ENCODE measurements around the gene GSTO1. TPM values are rescaled to one million over a fixed set of nuclear protein-coding genes. Genes with fewer than 3 reads are reported as not detected.

Gene GSTO1
- total and polyA plus RNA-seq, 5 donors from 2014 or later, result 39.9 to 199 (median 183) TPM

Other genes starting within 250 kb of the GSTO1 start
- gene COL17A1, start 169.0 kb upstream of the GSTO1 start, total RNA-seq, result not detected
- under 1 TPM in 1 of 4 donors, not detected in 3; 0.24 TPM for gene COL17A1, start 169.0 kb upstream of the GSTO1 start, polyA plus RNA-seq
- gene SFR1, start 132.7 kb upstream of the GSTO1 start, total RNA-seq, result 12.9 TPM
- 10 to 100 TPM; 14.5 to 19.6 (median 15.3) TPM for gene SFR1, start 132.7 kb upstream of the GSTO1 start, polyA plus RNA-seq
- gene CFAP43, start 22.5 kb upstream of the GSTO1 start, total RNA-seq, result not detected
- not detected for gene CFAP43, start 22.5 kb upstream of the GSTO1 start, polyA plus RNA-seq
- 1.7 TPM for gene GSTO2, start 14.3 kb downstream of the GSTO1 start, total RNA-seq
- gene GSTO2, start 14.3 kb downstream of the GSTO1 start, polyA plus RNA-seq, result 1 to 10 TPM in 2 of 4 donors, under 1 TPM in 2; 0.35 to 3.6 (median 1.1) TPM
- 68.4 TPM for gene ITPRIP, start 83.6 kb downstream of the GSTO1 start, total RNA-seq
- 10 to 100 TPM; 10.9 to 16.8 (median 12.5) TPM for gene ITPRIP, start 83.6 kb downstream of the GSTO1 start, polyA plus RNA-seq
- gene CFAP58, start 98.9 kb downstream of the GSTO1 start, total RNA-seq, result not detected
- under 1 TPM in 1 of 4 donors, not detected in 3; 0.51 TPM for gene CFAP58, start 98.9 kb downstream of the GSTO1 start, polyA plus RNA-seq

Data from CD4-positive, CD25-positive, alpha-beta regulatory T cell (primary cell).